Measurements from ENCODE around the gene SGPP2.
"Not testable (repeated sequence)": the region's sequence is repeated elsewhere in the genome, so short reads cannot be mapped to it uniquely, and the experiment has no call there.

Gene SGPP2, protein sequence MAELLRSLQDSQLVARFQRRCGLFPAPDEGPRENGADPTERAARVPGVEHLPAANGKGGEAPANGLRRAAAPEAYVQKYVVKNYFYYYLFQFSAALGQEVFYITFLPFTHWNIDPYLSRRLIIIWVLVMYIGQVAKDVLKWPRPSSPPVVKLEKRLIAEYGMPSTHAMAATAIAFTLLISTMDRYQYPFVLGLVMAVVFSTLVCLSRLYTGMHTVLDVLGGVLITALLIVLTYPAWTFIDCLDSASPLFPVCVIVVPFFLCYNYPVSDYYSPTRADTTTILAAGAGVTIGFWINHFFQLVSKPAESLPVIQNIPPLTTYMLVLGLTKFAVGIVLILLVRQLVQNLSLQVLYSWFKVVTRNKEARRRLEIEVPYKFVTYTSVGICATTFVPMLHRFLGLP

DNA sequence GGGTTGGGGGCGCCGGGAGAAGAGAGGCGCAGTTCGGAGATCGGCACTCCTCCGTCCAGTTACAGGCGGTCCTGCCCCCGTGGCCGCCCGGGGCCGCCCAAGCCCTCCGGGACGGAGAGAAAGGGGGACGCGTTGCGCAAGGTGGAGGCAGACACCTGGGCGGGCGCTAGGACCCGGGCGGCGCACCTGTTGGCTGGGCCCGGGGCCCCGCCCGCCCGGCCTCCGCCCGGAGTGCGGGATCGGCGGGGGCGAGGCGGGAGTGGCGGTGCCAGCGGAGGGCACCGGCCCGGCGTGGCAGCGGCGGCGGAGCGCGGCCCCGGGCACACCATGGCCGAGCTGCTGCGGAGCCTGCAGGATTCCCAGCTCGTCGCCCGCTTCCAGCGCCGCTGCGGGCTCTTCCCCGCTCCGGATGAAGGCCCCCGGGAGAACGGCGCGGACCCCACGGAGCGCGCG is at the start of gene SGPP2:
Gene SGPP2, plus strand, starts transcription at position 268 of the 453 bp plus-strand sequence. Its CDS starts 60 bp downstream, at position 328.
- no peak for DNase-seq

DNA sequence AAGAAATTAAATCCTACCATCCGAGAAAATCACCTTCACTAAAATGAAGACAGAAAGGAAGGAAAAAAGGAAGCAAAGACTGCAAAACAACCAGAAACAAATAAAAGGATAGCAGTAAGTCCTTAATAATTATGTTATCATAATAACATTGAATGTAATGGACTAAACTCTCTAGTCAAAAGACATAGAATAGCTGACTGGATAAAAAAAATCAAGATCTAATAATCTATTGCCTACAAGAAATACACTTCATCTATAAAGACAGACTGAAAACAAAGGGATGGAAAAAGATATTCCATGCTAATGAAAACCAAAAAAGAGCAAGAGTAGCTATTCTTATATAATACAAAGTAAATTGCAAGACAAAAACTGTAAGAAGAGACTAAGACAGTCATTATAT is 48.5 kb upstream of the SGPP2 start:
- no peak for DNase-seq

DNA sequence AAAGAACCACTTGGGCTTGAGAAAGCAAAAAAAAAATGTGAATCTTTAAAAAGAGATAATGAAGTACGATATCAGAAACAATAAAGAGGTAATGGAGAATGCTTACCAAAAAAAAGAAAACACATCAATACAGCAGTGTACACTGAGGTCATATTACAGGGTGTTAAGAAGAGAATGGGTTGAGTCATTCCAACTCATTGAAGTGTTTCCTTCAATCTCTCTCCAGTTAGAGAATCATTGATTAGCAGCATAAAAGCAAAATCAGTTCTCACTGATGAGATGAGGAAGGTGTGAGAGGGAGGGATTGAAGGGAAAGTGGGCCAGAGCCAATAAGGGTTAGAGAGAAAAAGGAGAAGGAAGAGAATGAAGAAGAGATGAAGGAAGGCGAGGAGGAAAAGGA is 43.9 kb upstream of the SGPP2 start:
- DNase-seq = no peak

DNA sequence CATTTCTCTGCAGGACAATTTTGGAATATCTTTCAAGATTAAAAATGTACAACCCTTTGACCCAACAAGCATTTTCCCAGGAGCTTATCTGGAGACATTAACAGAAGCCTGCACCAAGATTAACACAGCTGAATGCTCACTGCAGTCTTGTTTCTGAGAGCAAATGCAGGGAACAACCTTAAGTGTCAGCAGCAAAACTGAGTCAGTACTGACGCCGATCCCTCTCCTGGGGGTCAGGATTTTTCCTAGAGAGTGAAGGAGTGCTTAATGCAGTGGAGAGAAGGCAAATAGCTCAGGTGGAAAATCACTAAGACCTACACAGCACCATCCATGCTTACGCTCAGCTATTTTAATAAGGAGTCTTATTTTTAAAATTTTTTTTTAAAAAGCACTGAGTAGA is 42.8 kb upstream of the SGPP2 start:
- no peak for DNase-seq

DNA sequence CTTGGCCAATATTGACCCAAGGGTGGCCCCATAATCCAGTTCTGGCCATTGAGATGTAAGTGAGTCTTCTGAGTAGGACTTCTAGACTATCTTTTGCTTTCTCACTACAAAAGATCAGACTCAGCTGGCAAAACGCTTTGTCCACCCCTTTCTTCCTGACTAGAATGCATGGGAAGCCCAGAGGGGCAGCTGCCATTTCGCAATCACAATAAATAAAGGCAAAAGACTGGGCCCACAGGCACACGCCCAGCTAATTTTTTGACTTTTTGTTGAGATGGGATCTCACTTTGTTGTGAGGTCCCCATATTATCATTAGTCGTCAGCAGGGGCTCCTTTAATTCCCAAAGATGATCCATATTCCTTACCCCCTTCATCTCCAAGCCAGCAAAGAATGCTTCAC is 41.1 kb upstream of the SGPP2 start:
- no peak for DNase-seq

DNA sequence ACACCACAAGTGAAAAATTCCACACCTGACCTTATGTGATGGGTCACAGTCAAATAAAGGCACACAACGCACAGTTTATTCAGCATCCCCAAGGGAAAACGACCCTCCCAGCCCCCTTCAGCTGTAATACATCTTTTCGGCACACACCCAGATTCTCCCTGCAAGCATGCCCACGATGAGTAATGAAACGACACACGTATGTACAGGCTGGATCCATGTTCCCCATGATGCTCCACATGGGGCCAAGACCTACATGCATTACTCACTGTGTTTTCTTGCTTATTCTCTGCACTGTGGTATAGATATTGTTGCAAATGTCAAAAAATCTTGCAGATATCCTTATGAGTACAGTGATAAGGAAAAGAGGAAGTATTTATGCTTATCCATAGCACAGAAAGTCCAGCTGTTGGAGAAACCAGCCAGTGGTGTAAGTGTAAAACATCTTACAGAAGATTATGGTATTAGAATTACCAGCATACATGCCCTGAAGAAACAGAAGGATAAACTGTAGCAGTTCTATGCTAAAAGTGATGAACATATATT is 32.5 kb upstream of the SGPP2 start:
- DNase-seq = no peak

DNA sequence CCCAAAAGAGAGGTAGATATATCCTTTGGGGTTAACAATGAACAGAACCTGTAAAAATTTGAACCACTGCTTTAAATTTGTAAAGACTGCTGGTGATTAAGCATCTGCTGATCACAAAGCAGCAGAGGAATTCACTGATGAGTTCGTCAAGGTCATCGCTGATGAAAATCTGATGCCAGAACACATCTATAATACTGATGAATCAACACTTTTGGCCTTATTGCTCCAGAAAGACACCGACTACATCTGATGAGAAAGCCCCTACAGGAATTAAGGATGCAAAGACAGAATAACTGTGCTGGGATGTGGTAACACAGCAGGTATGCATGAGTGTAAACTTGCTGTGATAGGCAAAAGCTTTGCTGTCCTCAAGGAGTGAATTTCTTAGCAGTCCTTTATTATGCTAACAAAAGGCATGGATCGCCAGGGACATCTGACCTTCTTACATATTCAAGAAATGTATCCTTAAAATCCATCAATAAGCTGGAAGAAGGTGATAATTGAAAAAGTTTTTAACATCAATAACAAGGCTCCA is 30.5 kb upstream of the SGPP2 start:
- no peak for DNase-seq

DNA sequence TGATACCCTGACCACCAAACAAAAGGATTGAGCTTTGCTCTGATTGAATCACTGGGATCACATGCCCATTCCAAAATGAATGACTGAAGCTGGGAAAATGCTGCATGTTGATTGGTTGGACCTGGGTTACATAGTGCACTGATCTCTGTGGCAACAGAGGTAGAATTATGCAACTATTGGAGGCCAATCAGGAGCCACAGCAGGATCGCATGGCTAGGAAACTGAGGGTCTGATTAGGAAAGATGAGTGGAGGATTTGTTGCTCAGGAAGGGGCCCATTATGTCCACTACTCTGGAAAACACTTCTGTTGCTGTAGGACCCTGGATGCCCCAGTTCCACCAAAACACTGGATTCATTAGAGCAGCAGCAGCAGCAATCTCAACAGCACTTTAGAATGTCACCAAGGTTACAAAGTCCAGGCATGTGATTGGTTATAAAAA is 25.9 kb upstream of the SGPP2 start:
- no peak for DNase-seq

DNA sequence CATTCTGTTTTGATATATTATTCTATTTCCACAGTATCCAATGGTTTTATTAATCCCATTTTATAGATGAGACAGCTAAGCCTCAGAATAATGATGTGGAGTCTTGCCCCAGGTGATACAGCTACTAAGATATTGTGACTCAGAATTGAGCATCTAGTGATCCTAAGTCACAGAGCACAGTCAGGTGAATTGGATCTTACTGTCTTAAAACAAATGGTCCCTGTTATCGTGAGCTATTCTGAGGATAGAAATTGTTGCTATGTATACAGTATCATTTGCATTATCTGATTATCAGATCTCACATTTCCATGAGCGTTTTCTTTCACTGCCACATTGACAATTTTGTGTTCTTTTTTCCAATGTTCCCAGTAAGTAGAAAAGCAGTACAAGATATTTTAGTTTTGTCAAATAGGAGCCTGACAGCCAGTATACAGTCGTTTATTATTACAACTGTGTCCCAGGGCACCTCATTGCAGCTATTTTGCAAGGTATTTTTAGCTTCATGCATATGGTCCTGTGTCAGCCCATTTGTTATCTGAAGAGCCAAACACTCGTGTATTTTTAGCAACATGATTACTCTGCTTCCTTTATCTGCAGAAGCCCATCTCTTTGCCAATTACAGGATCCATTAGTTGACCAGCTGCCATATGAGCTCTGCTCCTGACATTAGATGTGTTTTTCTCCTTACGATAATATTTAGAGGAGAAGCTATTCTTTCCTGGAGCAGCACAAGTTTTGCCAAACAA is 25.1 kb upstream of the SGPP2 start:
- DNase-seq = no peak

DNA sequence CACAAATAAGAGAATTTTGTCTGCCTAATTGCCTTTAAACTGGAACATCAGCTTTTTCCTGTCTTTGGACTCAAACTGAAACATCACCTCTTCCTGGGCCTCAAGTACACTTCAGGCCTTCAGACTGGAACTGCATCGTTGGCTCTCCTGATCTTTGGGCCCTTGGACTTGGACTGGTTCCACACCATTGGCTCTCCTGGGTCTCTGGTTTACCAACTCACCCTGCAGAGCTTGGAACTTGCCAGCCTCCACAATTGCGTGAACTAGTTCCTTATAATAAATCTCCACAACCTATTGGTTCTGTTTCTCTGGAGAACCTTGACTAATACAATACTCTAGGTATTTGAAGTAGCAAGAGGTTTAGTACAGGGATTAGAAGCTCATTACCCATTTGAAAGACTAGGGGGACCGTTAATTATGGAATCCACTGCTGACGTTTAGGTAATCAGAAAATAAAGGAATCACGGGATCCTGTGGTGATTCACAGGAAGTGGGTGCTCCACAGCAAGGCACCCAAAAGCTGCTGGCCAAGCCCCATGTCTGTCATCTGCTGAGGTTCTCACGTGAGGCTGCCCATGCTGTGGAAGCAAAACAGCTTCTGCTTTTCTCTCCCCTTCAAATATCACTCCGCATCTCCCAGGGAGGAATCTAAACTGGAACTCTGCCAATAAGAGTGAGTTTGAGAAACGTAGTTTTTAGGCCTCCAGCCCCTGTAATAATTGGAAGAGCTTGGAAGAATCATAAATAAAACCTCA is 20.0 kb upstream of the SGPP2 start:
- DNase-seq = no peak

DNA sequence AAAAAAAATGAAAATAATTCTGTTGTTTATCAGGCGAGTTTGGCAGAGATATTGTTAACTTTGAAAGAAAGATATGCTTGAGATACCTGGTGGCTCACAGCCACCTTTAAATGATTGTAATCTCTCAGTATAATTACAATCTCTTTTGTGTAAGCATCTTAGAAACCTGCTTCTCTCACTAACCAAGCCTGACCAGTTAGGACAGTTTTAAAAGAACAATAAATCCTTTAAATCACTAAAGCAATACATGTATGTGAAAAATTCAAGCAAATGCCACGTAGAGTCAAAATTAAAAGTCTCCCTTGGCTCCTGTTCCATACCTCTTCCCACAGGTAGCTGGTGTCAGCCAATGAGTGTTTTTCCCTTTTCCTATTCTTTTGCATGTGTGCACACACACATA is 15.7 kb upstream of the SGPP2 start:
- DNase-seq = no peak

DNA sequence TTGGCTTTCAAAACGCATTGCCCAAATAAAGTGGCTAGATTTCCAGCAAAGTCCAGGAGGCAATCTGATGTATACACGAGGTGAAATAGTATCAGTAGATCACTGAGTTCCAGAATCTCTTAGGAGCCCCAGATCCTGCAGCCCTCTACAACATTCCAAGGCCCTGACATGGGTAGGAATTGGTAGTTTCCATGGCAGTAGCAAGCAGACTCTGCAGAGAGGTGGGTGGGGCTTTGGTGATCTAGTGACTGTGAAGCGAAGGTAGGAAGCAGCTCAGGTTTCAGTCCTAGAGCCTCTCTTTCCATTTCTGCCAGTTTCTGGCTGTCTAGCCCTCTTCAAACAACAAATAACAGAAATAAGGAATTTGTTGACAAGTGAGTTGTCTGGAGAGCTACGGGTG is 13.8 kb upstream of the SGPP2 start:
- no peak for DNase-seq

DNA sequence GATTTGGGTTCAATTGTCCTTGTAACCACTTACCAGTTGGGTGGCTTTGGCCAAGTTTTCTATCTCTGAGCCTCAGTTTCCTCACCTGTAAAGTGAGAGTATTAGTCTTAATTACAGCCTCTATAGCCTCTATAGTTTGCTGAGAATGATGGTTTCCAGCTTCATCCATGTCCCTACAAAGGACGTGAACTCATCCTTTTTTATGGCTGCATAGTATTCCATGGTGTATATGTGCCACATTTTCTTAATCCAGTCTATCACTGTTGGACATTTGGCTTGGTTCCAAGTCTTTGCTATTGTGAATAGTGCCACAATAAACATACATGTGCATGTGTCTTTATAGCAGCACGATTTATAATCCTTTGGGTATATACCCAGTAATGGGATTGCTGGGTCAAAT is 12.0 kb upstream of the SGPP2 start:
- not testable (repeated sequence) for DNase-seq

DNA sequence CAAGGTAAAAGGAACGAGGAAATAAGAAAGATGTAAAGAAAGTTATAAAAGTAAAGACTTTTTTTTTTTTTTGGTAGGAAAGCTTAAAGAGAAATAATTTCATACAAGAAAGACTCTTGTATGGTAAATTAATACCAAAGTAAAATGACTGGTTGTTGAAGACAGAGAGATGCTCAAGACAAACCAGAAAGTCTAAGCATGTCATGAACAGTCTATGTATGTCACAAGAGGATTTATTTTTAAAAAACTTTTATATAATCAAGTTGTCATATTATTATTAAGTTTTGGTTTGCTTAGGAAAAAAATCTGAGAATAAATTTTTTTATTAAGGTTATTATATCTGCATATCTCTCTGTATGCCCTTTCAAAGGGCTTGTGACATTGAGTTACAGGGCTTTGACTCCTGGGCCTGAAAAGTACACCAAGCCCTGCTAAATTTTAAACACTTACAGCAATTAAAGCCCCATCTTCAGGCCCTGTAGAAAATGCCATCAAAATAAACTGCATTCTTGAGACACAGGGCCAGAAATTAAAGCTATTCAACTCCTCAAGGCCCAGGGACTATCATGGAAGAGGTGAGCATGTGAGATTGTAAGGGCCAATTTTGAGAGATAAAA is 10.9 kb upstream of the SGPP2 start:
- DNase-seq = no peak

DNA sequence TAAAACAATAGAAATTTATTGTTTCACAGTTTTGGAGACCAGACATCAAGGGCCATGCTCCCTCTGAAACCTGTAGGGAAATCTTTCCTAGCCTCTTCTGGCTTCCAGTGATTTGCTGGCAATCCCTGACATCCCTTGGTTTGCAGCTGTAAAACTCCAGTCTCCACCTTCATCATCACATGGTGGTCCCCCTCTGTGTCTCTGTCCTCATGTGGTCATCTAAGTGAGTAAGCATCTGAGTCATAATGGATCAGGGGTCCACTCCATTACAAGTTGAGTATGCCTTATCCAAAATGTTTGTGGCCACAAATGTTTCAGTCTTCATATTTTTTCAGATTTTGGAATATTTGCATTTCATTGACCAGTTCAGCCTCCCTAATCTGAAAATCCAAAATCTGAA is 5.6 kb upstream of the SGPP2 start:
- DNase-seq = no peak

DNA sequence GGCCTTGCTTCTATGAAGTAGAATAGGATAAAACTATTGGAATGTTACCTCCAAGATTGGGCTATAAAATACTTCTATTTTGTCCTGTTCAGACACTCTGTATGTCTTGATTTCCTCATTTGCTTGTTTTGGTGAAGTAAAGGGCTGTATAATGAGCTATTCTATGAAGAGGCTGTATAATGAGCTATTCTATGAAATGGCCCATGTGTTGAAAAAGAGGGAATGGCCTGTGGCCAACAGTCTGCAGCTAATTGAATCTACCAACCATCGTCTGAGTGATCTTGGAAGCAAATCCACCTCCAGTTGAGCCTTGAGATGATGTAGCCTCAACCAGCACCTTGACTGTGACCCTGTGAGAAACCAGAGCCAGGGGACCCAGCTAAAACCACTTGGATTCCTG is 3.8 kb upstream of the SGPP2 start:
- no peak for DNase-seq

DNA sequence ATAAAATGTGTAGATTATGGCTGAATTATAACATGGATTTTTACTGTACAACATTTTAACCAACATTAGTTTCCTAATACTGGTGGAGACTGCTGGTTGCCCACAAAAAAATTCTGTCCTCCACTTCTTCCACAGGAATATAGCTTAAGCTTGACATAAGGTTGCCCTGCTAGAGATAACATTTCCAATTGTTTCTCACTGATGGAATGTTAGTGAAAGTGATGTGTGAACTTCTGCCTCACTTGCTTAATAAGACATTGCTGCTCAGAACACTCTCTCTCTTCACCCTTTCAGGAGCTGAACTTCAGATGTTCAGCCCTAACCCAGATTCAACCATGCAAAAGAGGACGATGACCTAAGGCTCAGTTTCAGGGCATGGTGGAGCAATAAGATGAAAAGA is 2.7 kb upstream of the SGPP2 start:
- DNase-seq = no peak

DNA sequence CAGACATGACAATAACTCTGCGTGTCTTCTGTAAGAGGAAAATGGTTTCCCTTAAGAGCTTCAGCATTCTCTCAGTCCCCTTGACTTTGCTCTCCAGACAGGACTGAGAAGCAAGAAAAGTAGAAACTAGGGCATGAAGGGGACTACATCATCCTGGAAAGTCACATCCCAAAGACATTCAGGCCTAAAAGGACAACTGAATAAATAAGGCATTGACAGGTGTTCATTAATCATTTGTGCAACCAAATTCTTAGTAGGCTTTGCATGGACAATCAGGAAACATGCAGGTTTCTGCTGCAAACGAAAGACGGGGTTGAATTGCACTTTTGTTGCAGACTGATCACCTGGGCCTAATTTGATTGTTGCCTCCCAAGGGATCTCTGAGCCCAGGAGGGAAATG is 1.2 kb upstream of the SGPP2 start:
- DNase-seq = no peak

DNA sequence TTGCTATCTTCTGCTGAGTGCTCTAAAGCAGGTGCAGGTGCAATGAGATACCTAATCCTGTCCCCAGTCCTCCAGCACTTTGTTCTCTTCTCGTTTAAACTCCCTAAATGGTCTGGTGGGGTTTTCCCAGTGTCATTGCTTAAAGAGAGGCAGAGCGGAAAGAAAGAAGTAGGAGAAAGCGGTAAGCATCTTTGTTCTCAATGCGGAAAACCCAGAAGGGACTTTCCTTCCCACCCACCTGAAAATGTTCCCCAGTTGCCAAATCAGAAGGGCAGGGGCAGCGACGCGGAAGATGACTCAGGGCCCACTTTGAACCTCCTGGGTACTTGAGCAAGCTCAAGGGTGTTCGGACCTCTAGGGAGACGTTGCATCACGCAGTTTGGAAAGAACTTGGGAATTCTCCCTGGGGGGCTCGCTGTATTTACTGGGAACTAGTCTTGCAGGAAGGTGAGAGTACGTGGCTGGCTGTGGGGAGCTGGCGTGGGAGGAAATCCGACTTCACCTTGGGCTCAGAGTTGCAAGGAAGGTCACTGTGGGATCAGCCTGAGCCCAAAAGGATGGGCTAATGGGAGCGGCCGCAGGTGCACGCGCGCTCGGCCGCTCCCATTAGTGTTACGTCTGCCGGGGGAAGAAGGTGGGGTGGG is 589 bp upstream of the SGPP2 start:
- no peak for DNase-seq

DNA sequence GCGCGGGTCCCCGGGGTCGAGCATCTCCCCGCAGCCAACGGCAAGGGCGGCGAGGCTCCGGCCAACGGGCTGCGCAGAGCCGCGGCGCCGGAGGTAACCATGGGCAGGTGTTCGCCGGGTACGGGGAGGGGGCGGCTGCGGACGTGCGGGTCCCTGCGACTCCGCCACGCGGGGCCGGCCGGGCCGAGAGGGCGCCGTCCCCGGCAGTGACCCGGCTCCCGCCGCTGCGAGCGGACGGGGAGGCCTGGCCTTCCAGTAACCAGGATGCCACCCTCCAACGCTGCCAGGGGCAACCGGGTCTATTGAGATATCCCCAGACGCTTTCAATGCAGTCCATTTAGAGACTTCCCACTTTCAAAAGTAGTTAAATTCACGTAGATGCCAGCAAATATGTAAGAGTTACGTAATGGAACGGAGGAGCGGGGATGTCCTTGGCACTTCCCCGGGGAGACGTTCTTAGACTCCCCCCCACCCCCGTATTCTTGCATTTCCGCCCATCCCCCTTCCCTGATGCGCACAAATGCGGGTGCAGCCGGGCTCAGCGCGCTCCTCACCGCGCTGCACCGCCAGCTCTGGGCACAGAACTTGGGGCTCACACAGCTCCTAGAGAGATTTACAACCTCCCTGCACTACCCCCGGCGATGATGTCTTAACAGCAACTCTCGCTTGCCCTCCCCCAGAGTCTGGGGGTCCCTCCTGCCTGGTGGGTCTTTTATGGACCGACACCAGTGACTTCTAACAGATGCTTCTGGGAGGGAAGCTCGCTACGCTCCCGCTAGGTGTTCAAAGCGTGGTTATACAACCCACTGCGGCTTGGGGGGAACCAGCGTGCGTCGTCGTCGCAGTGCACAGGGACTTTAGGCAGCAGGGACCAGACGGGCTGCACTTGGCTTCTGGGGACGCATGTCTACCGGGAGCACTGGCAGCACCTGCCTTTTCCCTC is 657 bp downstream of the SGPP2 start:
- DNase-seq = no peak

All from NCI-H446 treated with DMSO at 0.1 percent for 48 hours (cell line).